OCI-LY1 (cell line): ENCODE data around the gene ITSN1.

Experiments
- CTCF ChIP-seq: fragments of 200-600 bp; sonication (generic), shearing (Covaris generic); IDR thresholded peaks from 2 replicates; pipeline ENCODE4 v1.5.1; 2017; ENCODE audit warnings: mild to moderate bottlenecking, antibody characterized with exemption, low read length, moderate library complexity, mixed read lengths
- EZH2 ChIP-seq: fragments of 200-600 bp; sonication (generic), shearing (Covaris generic); IDR thresholded peaks from 2 replicates; pipeline ENCODE4 v1.8.0; 2017; ENCODE audit warnings: borderline replicate concordance, mixed run types, mild to moderate bottlenecking, antibody characterized with exemption, low read length, moderate library complexity, mixed read lengths

GRCh38 chr21:33698087-33698860 is 56.0 kb downstream of the ITSN1 start:
- TF ChIP-seq CTCF: no peak
- TF ChIP-seq EZH2: no peak
